OCI-LY3 (cell line): ENCODE data around the gene ZDHHC22.

Experiments
- CTCF ChIP-seq: fragments of 200-600, 300-600 bp; sonication (generic); IDR thresholded peaks from 2 replicates; pipeline ENCODE4 v1.5.1; 2014; ENCODE audit warnings: antibody characterized with exemption, low read length, low read depth
- EZH2phosphoT487 ChIP-seq: fragments of 200-600 bp; shearing (Covaris generic); IDR thresholded peaks from 2 replicates; pipeline ENCODE4 v1.6.1; 2018; ENCODE audit warnings: antibody characterized with exemption, mixed run types, low read depth

GRCh38 chr14:77140359-77141213 lies 1.0 kb downstream of the ZDHHC22 start:
- TF ChIP-seq CTCF (no peak), EZH2phosphoT487 (no peak)
